LNCAP (cell line): ENCODE data around the gene ANXA1.

Experiments
- CTCF ChIP-seq: fragments of 450-650 bp; IDR thresholded peaks from 2 replicates; pipeline ENCODE4 v1.5.1; 2017; ENCODE audit warnings: mild to moderate bottlenecking

ANXA1 gene

GRCh38 chr9:73170185-73170957, 18.7 kb downstream of the ANXA1 start:
- no peak for TF ChIP-seq CTCF

- no peak for TF ChIP-seq CTCF
Observed at GRCh38 chr9:73172901-73173215, 21.2 kb downstream of the ANXA1 start.

- TF ChIP-seq CTCF = no peak
Observed at GRCh38 chr9:73173557-73174329, 22.1 kb downstream of the ANXA1 start.

- TF ChIP-seq CTCF = no peak
Observed at GRCh38 chr9:73174330-73174980, 22.8 kb downstream of the ANXA1 start.

GRCh38 chr9:73176450-73176875, 24.8 kb downstream of the ANXA1 start:
- TF ChIP-seq CTCF = no peak

- no peak for TF ChIP-seq CTCF
Observed at GRCh38 chr9:73178044-73178443, 26.4 kb downstream of the ANXA1 start.

- no peak for TF ChIP-seq CTCF
Observed at GRCh38 chr9:73179589-73179988, 27.9 kb downstream of the ANXA1 start.
